Neural cell (in vitro differentiated cells): Measurements from ENCODE around the gene UBE2E1. TPM values are rescaled to one million over a fixed set of nuclear protein-coding genes. Genes with fewer than 3 reads are reported as not detected.

Experiments
- H2AFZ ChIP-seq: fragments of 200-600, 300-800 bp; sonication (generic), shearing (Covaris generic); 2 replicates; pipeline ENCODE4 v1.6.0; 2014; ENCODE audit warnings: low read depth, mild to moderate bottlenecking, antibody characterized with exemption, low read length, moderate library complexity
- H3F3A ChIP-seq: fragments of 200-600 bp; shearing (Covaris generic); 2 replicates; pipeline ENCODE4 v1.6.1; 2016; ENCODE audit warnings: mild to moderate bottlenecking, moderate library complexity, mixed read lengths, antibody characterized with exemption, low read length; ENCODE audit not compliant: insufficient read depth, poor library complexity, severe bottlenecking
- H3K27ac ChIP-seq: fragments of 200-600, 300-800 bp; sonication (generic), shearing (Covaris generic); 2 replicates; pipeline ENCODE4 v1.5.1; 2014; ENCODE audit warnings: mild to moderate bottlenecking, low read length, moderate library complexity
- H3K27me3 ChIP-seq: fragments of 300-800, 200-600 bp; sonication (generic), shearing (Covaris generic); 2 replicates; pipeline ENCODE4 v1.6.0; 2014; ENCODE audit warnings: mild to moderate bottlenecking, low read depth, low read length, moderate library complexity; ENCODE audit not compliant: insufficient read depth
- H3K36me3 ChIP-seq: fragments of 300-800, 200-600 bp; sonication (generic), shearing (Covaris generic); 2 replicates; pipeline ENCODE4 v1.5.1; 2014; ENCODE audit warnings: mild to moderate bottlenecking, antibody characterized with exemption, low read length, moderate library complexity; ENCODE audit not compliant: insufficient read depth
- H3K4me2 ChIP-seq: fragments of 300-800, 200-600 bp; sonication (generic), shearing (Covaris generic); 2 replicates; pipeline ENCODE4 v1.6.0; 2014; ENCODE audit warnings: mild to moderate bottlenecking, low read length
- H3K4me3 ChIP-seq: fragments of 300-800, 200-600 bp; sonication (generic), shearing (Covaris generic); 2 replicates; pipeline ENCODE4 v1.5.1; 2014; ENCODE audit warnings: mild to moderate bottlenecking, low read length, moderate library complexity
- H3K79me2 ChIP-seq: fragments of 200-600 bp; shearing (Covaris generic); replicated peaks from 2 replicates; pipeline ENCODE4 v1.6.0; 2014; ENCODE audit warnings: mild to moderate bottlenecking, low read length, moderate library complexity; ENCODE audit not compliant: insufficient read depth
- H3K9ac ChIP-seq: fragments of 300-800, 200-600 bp; sonication (generic), shearing (Covaris generic); 2 replicates; pipeline ENCODE4 v1.6.1; 2016; ENCODE audit warnings: mild to moderate bottlenecking, low read length, mixed read lengths
- H3K9me2 ChIP-seq: fragments of 200-600 bp; shearing (Covaris generic); 2 replicates; pipeline ENCODE4 v1.6.1; 2016; ENCODE audit warnings: mild to moderate bottlenecking, low read length, mixed read lengths; ENCODE audit not compliant: insufficient read depth
- H3K9me3 ChIP-seq: fragments of 200-600, 300-800 bp; sonication (generic), shearing (Covaris generic); 2 replicates; pipeline ENCODE4 v1.6.1; 2016; ENCODE audit warnings: mild to moderate bottlenecking, mixed run types, low read length, moderate library complexity, mixed read lengths
- H4K20me1 ChIP-seq: fragments of 200-600 bp; shearing (Covaris generic); 2 replicates; pipeline ENCODE4 v1.6.1; 2016; ENCODE audit warnings: mild to moderate bottlenecking, mixed run types; ENCODE audit not compliant: insufficient read depth
- EP300 ChIP-seq: fragments of 450-650 bp; conservative IDR thresholded peaks from 2 replicates; pipeline ENCODE4 v1.6.1; 2014; ENCODE audit warnings: antibody characterized with exemption, mild to moderate bottlenecking, moderate library complexity; ENCODE audit not compliant: poor library complexity, severe bottlenecking
- EZH2 ChIP-seq: fragments of 200-600, 300-800 bp; shearing (Covaris generic), sonication (generic); IDR thresholded peaks from 2 replicates; pipeline ENCODE4 v1.6.1; 2014; ENCODE audit warnings: antibody characterized with exemption, low read length, borderline replicate concordance, mild to moderate bottlenecking; ENCODE audit not compliant: insufficient read depth, poor library complexity, severe bottlenecking
- MXI1 ChIP-seq: fragments of 450-650 bp; conservative IDR thresholded peaks from 2 replicates; pipeline ENCODE4 v1.6.1; 2014; ENCODE audit warnings: antibody characterized with exemption, mild to moderate bottlenecking; ENCODE audit not compliant: poor library complexity, severe bottlenecking
- POLR2AphosphoS5 ChIP-seq: IDR thresholded peaks from 2 replicates; pipeline ENCODE4 v1.6.1; 2012
- RAD21 ChIP-seq: fragments of 450-650 bp; conservative IDR thresholded peaks from 2 replicates; pipeline ENCODE4 v1.6.1; 2014; ENCODE audit warnings: antibody characterized with exemption, mild to moderate bottlenecking, moderate library complexity
- SMC3 ChIP-seq: fragments of 450-650 bp; conservative IDR thresholded peaks from 2 replicates; pipeline ENCODE4 v1.6.1; 2014; ENCODE audit warnings: antibody characterized with exemption, mild to moderate bottlenecking, moderate library complexity; ENCODE audit not compliant: poor library complexity
- TAF1 ChIP-seq: IDR thresholded peaks from 2 replicates; pipeline ENCODE4 v1.6.1; 2012; ENCODE audit warnings: low read depth
- polyA plus RNA-seq: library from polyadenylated mRNA; depleted of rRNA; stranded (reverse); fragments of >200 nt; gene quantifications from 2 replicates; pipeline ENCODE4 v1.2.3, GENCODE V29; 2014
- TF ChIP-seq, protein P1 (sequence below): fragments of 450-650 bp; IDR thresholded peaks from 2 replicates; pipeline ENCODE4 v1.5.1; 2014; ENCODE audit warnings: antibody characterized with exemption, mild to moderate bottlenecking, moderate library complexity; ENCODE audit not compliant: poor library complexity, severe bottlenecking
- TF ChIP-seq, protein P2 (sequence below): IDR thresholded peaks from 2 replicates; pipeline ENCODE4 v1.6.1; 2012; ENCODE audit warnings: borderline replicate concordance

UBE2E1 gene
- polyA plus RNA-seq, 1 donor from 2014 or later: 157 TPM

DNA sequence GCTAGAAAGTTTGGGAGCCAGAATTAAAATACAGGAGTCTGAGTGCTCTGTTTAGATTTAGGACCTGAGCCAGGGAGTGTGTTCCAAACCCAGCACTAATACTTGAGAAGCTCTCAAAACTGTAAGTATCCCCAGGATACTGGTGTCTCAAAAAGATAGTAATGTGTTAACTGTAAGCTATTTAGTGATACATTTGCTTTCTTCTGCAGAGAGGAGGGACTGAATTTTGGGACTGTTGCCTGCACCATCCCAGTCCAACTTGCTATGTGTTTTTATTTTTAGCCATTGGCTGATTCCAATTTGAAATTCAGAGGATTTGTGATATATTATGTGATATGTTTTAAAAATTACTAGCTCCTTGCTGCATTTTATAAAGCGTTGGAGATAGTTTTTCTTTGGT, 31.5 kb downstream of the UBE2E1 start:
- Histone ChIP-seq H3K27me3 (no peaks in the 10 kb centered on the region), H3K79me2 (peaks cover 24% of the 10 kb centered on the region), H3F3A (no peaks in the 10 kb centered on the region), H3K9me3 (no peaks in the 10 kb centered on the region), H3K36me3 (no peaks in the 10 kb centered on the region), H3K4me2 (no peak overlapping the region), H3K4me3 (no peak overlapping the region), H3K9me2 (no peaks in the 10 kb centered on the region), H3K27ac (no peak overlapping the region), H4K20me1 (no peaks in the 10 kb centered on the region), H3K9ac (no peak overlapping the region), H2AFZ (no peak overlapping the region)
- TF ChIP-seq, protein P1, sequence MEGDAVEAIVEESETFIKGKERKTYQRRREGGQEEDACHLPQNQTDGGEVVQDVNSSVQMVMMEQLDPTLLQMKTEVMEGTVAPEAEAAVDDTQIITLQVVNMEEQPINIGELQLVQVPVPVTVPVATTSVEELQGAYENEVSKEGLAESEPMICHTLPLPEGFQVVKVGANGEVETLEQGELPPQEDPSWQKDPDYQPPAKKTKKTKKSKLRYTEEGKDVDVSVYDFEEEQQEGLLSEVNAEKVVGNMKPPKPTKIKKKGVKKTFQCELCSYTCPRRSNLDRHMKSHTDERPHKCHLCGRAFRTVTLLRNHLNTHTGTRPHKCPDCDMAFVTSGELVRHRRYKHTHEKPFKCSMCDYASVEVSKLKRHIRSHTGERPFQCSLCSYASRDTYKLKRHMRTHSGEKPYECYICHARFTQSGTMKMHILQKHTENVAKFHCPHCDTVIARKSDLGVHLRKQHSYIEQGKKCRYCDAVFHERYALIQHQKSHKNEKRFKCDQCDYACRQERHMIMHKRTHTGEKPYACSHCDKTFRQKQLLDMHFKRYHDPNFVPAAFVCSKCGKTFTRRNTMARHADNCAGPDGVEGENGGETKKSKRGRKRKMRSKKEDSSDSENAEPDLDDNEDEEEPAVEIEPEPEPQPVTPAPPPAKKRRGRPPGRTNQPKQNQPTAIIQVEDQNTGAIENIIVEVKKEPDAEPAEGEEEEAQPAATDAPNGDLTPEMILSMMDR: no peak
- TF ChIP-seq, protein P2, sequence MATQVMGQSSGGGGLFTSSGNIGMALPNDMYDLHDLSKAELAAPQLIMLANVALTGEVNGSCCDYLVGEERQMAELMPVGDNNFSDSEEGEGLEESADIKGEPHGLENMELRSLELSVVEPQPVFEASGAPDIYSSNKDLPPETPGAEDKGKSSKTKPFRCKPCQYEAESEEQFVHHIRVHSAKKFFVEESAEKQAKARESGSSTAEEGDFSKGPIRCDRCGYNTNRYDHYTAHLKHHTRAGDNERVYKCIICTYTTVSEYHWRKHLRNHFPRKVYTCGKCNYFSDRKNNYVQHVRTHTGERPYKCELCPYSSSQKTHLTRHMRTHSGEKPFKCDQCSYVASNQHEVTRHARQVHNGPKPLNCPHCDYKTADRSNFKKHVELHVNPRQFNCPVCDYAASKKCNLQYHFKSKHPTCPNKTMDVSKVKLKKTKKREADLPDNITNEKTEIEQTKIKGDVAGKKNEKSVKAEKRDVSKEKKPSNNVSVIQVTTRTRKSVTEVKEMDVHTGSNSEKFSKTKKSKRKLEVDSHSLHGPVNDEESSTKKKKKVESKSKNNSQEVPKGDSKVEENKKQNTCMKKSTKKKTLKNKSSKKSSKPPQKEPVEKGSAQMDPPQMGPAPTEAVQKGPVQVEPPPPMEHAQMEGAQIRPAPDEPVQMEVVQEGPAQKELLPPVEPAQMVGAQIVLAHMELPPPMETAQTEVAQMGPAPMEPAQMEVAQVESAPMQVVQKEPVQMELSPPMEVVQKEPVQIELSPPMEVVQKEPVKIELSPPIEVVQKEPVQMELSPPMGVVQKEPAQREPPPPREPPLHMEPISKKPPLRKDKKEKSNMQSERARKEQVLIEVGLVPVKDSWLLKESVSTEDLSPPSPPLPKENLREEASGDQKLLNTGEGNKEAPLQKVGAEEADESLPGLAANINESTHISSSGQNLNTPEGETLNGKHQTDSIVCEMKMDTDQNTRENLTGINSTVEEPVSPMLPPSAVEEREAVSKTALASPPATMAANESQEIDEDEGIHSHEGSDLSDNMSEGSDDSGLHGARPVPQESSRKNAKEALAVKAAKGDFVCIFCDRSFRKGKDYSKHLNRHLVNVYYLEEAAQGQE: no peak
- TF ChIP-seq EP300 (no peak), RAD21 (no peak), SMC3 (no peak), TAF1 (no peak), EZH2 (no peak), POLR2AphosphoS5 (no peak), MXI1 (no peak)

DNA sequence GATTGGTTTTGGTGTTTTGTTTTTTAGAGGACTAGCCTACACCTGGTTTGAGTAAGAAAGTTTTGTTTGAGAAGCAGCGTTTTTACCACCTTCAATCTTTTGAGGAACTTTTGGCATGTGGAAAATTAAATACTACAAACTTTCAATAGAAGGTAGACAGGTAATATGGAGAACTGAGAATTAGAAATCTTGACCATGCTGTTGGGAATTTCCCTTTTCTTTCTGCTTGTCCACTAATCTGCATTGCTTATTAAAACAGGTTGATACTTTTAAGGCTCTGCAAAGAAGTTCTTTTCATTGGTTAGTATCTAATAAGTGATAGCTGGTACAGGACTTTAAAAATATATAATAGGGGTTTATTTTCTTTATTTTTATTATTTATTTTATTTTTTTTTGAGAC, 31.9 kb downstream of the UBE2E1 start:
- Histone ChIP-seq H3K36me3 (no peaks in the 10 kb centered on the region), H3K4me3 (no peak overlapping the region), H4K20me1 (no peaks in the 10 kb centered on the region), H3K9me2 (no peaks in the 10 kb centered on the region), H3K79me2 (peaks cover 28% of the 10 kb centered on the region), H3K9ac (no peak overlapping the region), H3K27me3 (no peaks in the 10 kb centered on the region), H3K27ac (no peak overlapping the region), H2AFZ (no peak overlapping the region), H3K9me3 (no peaks in the 10 kb centered on the region), H3K4me2 (no peak overlapping the region), H3F3A (no peaks in the 10 kb centered on the region)
- TF ChIP-seq MXI1 (no peak), TAF1 (no peak), EZH2 (no peak), RAD21 (no peak), POLR2AphosphoS5 (no peak), EP300 (no peak), SMC3 (no peak)
- TF ChIP-seq, protein P2: no peak
- TF ChIP-seq, protein P1: no peak
